HEK293T (cell line): ENCODE measurements around the gene HOXB3.

Experiments used
- ARNT ChIP-seq: fragments of 450-650 bp; IDR thresholded peaks from 2 replicates; pipeline ENCODE4 v1.6.1; 2017; ENCODE audit warnings: mild to moderate bottlenecking
- BHLHE40 ChIP-seq: fragments of 450-650 bp; IDR thresholded peaks from 2 replicates; pipeline ENCODE4 v1.6.1; 2016; ENCODE audit warnings: mild to moderate bottlenecking, moderate library complexity, borderline replicate concordance
- CTBP1 ChIP-seq: fragments of 450-650 bp; IDR thresholded peaks from 2 replicates; pipeline ENCODE4 v1.6.1; 2016; ENCODE audit warnings: borderline replicate concordance
- FOXK2 ChIP-seq: fragments of 450-650 bp; IDR thresholded peaks from 2 replicates; pipeline ENCODE4 v1.6.1; 2016; ENCODE audit warnings: mild to moderate bottlenecking
- FOXM1 ChIP-seq: fragments of 450-650 bp; IDR thresholded peaks from 2 replicates; pipeline ENCODE4 v1.6.1; 2017; ENCODE audit warnings: mild to moderate bottlenecking, borderline replicate concordance
- HDGF ChIP-seq: fragments of 450-650 bp; IDR thresholded peaks from 2 replicates; pipeline ENCODE4 v1.6.1; 2017; ENCODE audit warnings: antibody characterized with exemption, borderline replicate concordance
- LEF1 ChIP-seq: fragments of 450-650 bp; IDR thresholded peaks from 2 replicates; pipeline ENCODE4 v1.6.1; 2017; ENCODE audit warnings: mild to moderate bottlenecking, borderline replicate concordance
- NFRKB ChIP-seq: fragments of 450-650 bp; IDR thresholded peaks from 2 replicates; pipeline ENCODE4 v1.6.1; 2016; ENCODE audit warnings: mild to moderate bottlenecking, moderate library complexity
- PKNOX1 ChIP-seq: fragments of 450-650 bp; IDR thresholded peaks from 2 replicates; pipeline ENCODE4 v1.6.1; 2016
- SP1 ChIP-seq: fragments of 450-650 bp; IDR thresholded peaks from 2 replicates; pipeline ENCODE4 v1.6.1; 2017
- SUZ12 ChIP-seq: fragments of 450-650 bp; IDR thresholded peaks from 2 replicates; pipeline ENCODE4 v1.6.1; 2016; ENCODE audit warnings: mild to moderate bottlenecking
- TARDBP ChIP-seq: fragments of 450-650 bp; IDR thresholded peaks from 2 replicates; pipeline ENCODE4 v1.6.1; 2016
- ZNF384 ChIP-seq: fragments of 450-650 bp; IDR thresholded peaks from 2 replicates; pipeline ENCODE4 v1.6.1; 2016

- no peak for TF ChIP-seq NFRKB
- TF ChIP-seq SUZ12, result no peak
- TF ChIP-seq CTBP1, result no peak
- no peak for TF ChIP-seq FOXK2
- TF ChIP-seq LEF1, result no peak
- no peak for TF ChIP-seq PKNOX1
- no peak for TF ChIP-seq ARNT
- no peak for TF ChIP-seq BHLHE40
- TF ChIP-seq SP1, result no peak
- TF ChIP-seq ZNF384, result no peak
- TF ChIP-seq HDGF, result no peak
- no peak for TF ChIP-seq TARDBP
- TF ChIP-seq FOXM1, result no peak
These were observed 43.2 kb upstream of the HOXB3 start for GRCh38 chr17:48633266-48633677.
